HepG2 (cell line): ENCODE results near the gene RNF150. TPM values are rescaled to one million over a fixed set of nuclear protein-coding genes. Genes with fewer than 3 reads are reported as not detected.

Experiments
- ATAC-seq: fragments of 200-7000 bp; cut with Tn5 transposase; 3 replicates; pipeline ENCODE4 v1.9.1; 2020; ENCODE audit warnings: mild to moderate bottlenecking, moderate library complexity
- BruUV-seq: library from RNA; stranded (reverse); fragments of 400-500 nt; replicated peaks from 2 replicates; lab custom pipeline; 2021; lab: Mats Ljungman, UMichigan
- CTCF ChIA-PET: fragments of 300-600 bp; formaldehyde crosslinking; extraction: SDS; loops from one replicate; lab custom pipeline; 2021; ENCODE audit warnings: low total read pairs, inconsistent platforms, low intra/inter-chr PET ratio; lab: Yijun Ruan, JAX
- POLR2A ChIA-PET: fragments of 350-600 bp; sonication (Branson Sonifier 250); formaldehyde crosslinking; loops from one replicate; lab custom pipeline; 2020; ENCODE audit warnings: antibody characterized with exemption, inconsistent platforms; lab: Yijun Ruan, JAX
- DNase-seq: peaks from one replicate; pipeline ENCODE4 v3.0.0-alpha.2; 2015; ENCODE audit warnings: low spot score
- FAIRE-seq: peaks from 3 replicates; lab custom pipeline; 2011; peaks lifted over from hg19 to GRCh38; lab: Jason Lieb, UNC
- H2AFZ ChIP-seq: one replicate; pipeline ENCODE4 v1.6.1; 2011; ENCODE audit warnings: low read length, inconsistent platforms
- H3K27ac ChIP-seq: fragments of 300-600 bp; 3 replicates; pipeline ENCODE4 v1.8.0; 2011; ENCODE audit warnings: mixed run types, mild to moderate bottlenecking, mixed read lengths, low read length, inconsistent platforms; ENCODE audit not compliant: insufficient read depth; ENCODE audit errors: extremely low read length
- H3K27me3 ChIP-seq, 2 experiments: fragments of 200-600 bp in 1 of 2; 2 replicates in 1 of 2; 3 replicates in 1 of 2; pipeline versions ENCODE4 v1.6.0 to v1.8.0; 2011; ENCODE audit warnings: low read length in 2 of 2, mild to moderate bottlenecking in 2 of 2, moderate library complexity in 2 of 2, inconsistent platforms in 1 of 2; ENCODE audit not compliant: insufficient read depth in 2 of 2, control insufficient read depth in 1 of 2
- H3K36me3 ChIP-seq, 2 experiments: fragments of 200-600 bp in 1 of 2; replicated peaks in 1 of 2; 2 replicates in 1 of 2; 3 replicates in 1 of 2; pipeline versions ENCODE4 v1.5.1 to v1.8.0; 2011; ENCODE audit warnings: low read length in 2 of 2, inconsistent platforms in 1 of 2; ENCODE audit not compliant: insufficient read depth in 2 of 2, control insufficient read depth in 1 of 2
- H3K4me1 ChIP-seq: 2 replicates; pipeline ENCODE4 v1.5.1; 2012; ENCODE audit warnings: low read length, inconsistent platforms; ENCODE audit not compliant: insufficient read depth
- H3K4me2 ChIP-seq: 2 replicates; pipeline ENCODE4 v1.6.0; 2011; ENCODE audit warnings: low read depth, low read length, inconsistent platforms
- H3K4me3 ChIP-seq, 3 experiments: fragments of 200-600 bp in 1 of 3; sonication (generic), shearing (Covaris generic) in 1 of 3; replicated peaks in 1 of 3; 2 replicates each; pipeline ENCODE4 v1.5.1; 2011 to 2016; ENCODE audit warnings: low read length in 3 of 3, inconsistent platforms in 2 of 3, low read depth in 2 of 3, mild to moderate bottlenecking in 2 of 3, control low read depth in 1 of 3, mixed read lengths in 1 of 3; ENCODE audit not compliant: insufficient read depth in 1 of 3
- H3K79me2 ChIP-seq: one replicate; pipeline ENCODE4 v1.6.1; 2011; ENCODE audit warnings: low read length, inconsistent platforms; ENCODE audit not compliant: insufficient read depth
- H3K9ac ChIP-seq: 2 replicates; pipeline ENCODE4 v1.6.0; 2011; ENCODE audit warnings: mild to moderate bottlenecking, low read depth, low read length, inconsistent platforms; ENCODE audit not compliant: insufficient read depth
- H3K9me3 ChIP-seq: 2 replicates; pipeline ENCODE4 v1.5.1; 2012; ENCODE audit warnings: mild to moderate bottlenecking, low read length
- H4K20me1 ChIP-seq: 2 replicates; pipeline ENCODE4 v1.6.0; 2011; ENCODE audit warnings: inconsistent platforms, mild to moderate bottlenecking, low read length, moderate library complexity; ENCODE audit not compliant: insufficient read depth
- KLF15 ChIP-seq: sonication (generic); formaldehyde crosslinking; IDR thresholded peaks from 2 replicates; pipeline ENCODE4 v1.8.1; 2023; ENCODE audit warnings: borderline replicate concordance, mild to moderate bottlenecking, inconsistent platforms, missing genetic modification reagents, mixed read lengths
- MAFF ChIP-seq: IDR thresholded peaks from 2 replicates; pipeline ENCODE4 v1.6.1; 2011; ENCODE audit warnings: low read depth, low read length, improper control_type of control experiment
- MAFK ChIP-seq, 2 experiments: IDR thresholded peaks in 1 of 2; conservative IDR thresholded peaks in 1 of 2; 2 replicates each; pipeline ENCODE4 v1.6.1; 2011; ENCODE audit warnings: improper control_type of control experiment in 2 of 2, low read length in 2 of 2
- PRMT3 ChIP-seq: sonication (generic); formaldehyde crosslinking; IDR thresholded peaks from 2 replicates; pipeline ENCODE4 v1.8.1; 2022; ENCODE audit warnings: low read depth, mild to moderate bottlenecking, moderate library complexity, missing genetic modification reagents, borderline replicate concordance
- RBFOX2 ChIP-seq: fragments of 200-400 bp; formaldehyde crosslinking; IDR thresholded peaks from 2 replicates; pipeline ENCODE4 v1.6.1; 2017; ENCODE audit warnings: low read depth, mild to moderate bottlenecking, low read length
- SMARCE1 ChIP-seq: fragments of 450-650 bp; IDR thresholded peaks from 2 replicates; pipeline ENCODE4 v1.6.1; 2017; ENCODE audit warnings: borderline replicate concordance
- ZNF12 ChIP-seq: sonication (generic); formaldehyde crosslinking; IDR thresholded peaks from 2 replicates; pipeline ENCODE4 v1.5.0; 2020; ENCODE audit warnings: missing genetic modification reagents
- ZNF282 ChIP-seq: fragments of 450-650 bp; IDR thresholded peaks from 2 replicates; pipeline ENCODE4 v1.6.1; 2018; ENCODE audit not compliant: partially characterized antibody
- ZNF383 ChIP-seq: sonication (generic); formaldehyde crosslinking; IDR thresholded peaks from 2 replicates; pipeline ENCODE4 v1.4.0; 2020; ENCODE audit warnings: missing genetic modification reagents, mild to moderate bottlenecking, borderline replicate concordance
- ZNF431 ChIP-seq: sonication (generic); formaldehyde crosslinking; IDR thresholded peaks from 2 replicates; pipeline ENCODE4 v1.9.0; 2022; ENCODE audit warnings: missing genetic modification reagents, low read depth, mild to moderate bottlenecking, borderline replicate concordance
- ZNF549 ChIP-seq: sonication (generic); formaldehyde crosslinking; IDR thresholded peaks from 2 replicates; pipeline ENCODE4 v1.5.0; 2020; ENCODE audit warnings: missing genetic modification reagents
- ZNF614 ChIP-seq: IDR thresholded peaks from 2 replicates; pipeline ENCODE4 v1.6.1; 2018; ENCODE audit warnings: missing biosample characterization, missing genetic modification reagents, inconsistent platforms, borderline replicate concordance
- WGBS: methylation state at CpG from one replicate; pipeline ENCODE4 v1.1.6; 2017; ENCODE audit warnings: low lambda C conversion rate; 5-methylcytosine and 5-hydroxymethylcytosine counted together
- in situ Hi-C: cut with HindIII; loops from 2 replicates; pipeline ENCODE4 v1.10.0; 2017; ENCODE audit warnings: low pct_unique_long_range_greater_than_20kb; ENCODE audit not compliant: extremely low pct_ligation_motif_present
- intact Hi-C: fragments of 100-400 bp; cut with micrococcal nuclease; formaldehyde crosslinking; loops from one replicate; pipeline ENCODE4 v1.10.0; 2022; ENCODE audit not compliant: unreplicated experiment
- polyA plus RNA-seq, 8 experiments: library from polyadenylated mRNA; depleted of rRNA in 3 of 8; stranded (reverse) in 7 of 8; unstranded in 1 of 8; fragments of >200 nt; fragmentation: Illumina TruSeq in 4 of 8; extraction: Trizol in 4 of 8; gene quantifications; 2 replicates each; pipeline versions ENCODE4 v1.2.1 to v1.2.3, GENCODE V29; 2011 to 2016; ENCODE audit warnings: low read depth in 4 of 8, missing spikeins in 1 of 8, mixed read lengths in 1 of 8; ENCODE audit not compliant: insufficient read depth in 1 of 8
- total RNA-seq, 5 experiments: library from RNA; depleted of rRNA; stranded (reverse); fragments of >200 nt; fragmentation: Illumina TruSeq; extraction: Trizol; gene quantifications; 2 replicates each; pipeline ENCODE4 v1.2.3, GENCODE V29; 2016; ENCODE audit warnings: low read depth in 1 of 5

Gene RNF150
- total and polyA plus RNA-seq, 2 of the 13 experiments (the other 11 are each of a cell fraction or from before 2014, with no cell fraction given): 0.02 to 0.03 TPM

DNA sequence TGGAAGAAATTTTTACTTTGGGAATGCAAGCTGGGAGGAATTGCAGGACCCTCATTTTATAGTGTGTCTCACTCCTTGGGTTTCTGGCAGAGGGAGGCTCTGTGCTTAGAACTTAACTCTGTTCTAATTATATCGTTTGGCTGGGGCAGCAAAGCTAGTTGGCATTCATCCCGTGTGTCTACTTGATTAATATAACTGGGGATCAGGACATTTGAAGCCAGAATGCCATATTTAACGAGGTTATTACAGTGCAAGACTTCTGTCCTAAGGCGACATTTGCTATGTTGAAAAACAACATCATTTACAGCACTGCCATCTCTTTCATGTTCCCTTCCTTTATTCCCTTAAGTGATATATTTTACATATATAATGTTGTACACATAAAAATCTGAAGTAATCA is 198.0 kb downstream of the RNF150 start (continued):
- TF ChIP-seq SMARCE1: no peak
- TF ChIP-seq ZNF383 (CRISPR knock-in tag): no peak
- TF ChIP-seq ZNF282: no peak
- no peak for TF ChIP-seq ZNF549 (CRISPR knock-in tag)

DNA sequence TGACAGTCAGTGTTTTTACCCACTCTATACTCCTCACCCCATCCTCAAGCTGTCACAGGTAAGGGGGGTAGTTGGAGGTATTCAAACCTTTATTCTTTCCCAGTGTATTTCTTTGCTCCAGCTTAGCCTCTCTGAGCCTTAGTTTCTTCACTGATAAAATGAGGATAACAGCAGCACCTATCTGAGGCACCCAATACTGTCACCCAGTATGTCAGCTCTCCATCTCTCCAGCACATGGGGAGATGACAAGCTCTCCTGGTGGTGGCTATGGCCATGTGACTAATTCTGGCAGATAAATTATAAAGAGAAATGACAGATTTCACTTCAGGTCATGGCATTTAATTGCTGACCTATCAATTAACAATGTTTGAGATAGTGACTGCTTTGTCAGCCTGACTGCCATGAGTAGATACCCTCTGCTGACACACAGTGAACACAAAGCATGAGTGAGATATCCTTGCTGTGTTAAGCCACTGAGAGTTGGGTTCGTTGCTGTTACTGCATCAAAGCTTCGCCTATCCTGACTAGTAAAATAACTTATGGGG is 200.7 kb downstream of the RNF150 start:
- WGBS: 3% methylated on average over 2 of the region's 2 CpGs
- FAIRE-seq: no peak
- TF ChIP-seq ZNF12 (CRISPR knock-in tag) (peak; percentile 73; the same call in 1 of the 2 replicates), MAFK (conservative IDR thresholded peaks at IDR 0.05 in 1 of 2, IDR thresholded peaks at IDR 0.05 in 1 of 2; ENCODE audit: low read length in 2 of 2) (peak; percentile 71 to 72), PRMT3 (no peak), MAFF (peak; percentile 73)
- in situ Hi-C loops: no loop called here
- DNase-seq: no peak
- Histone ChIP-seq H3K27me3 (no peaks in the 10 kb centered on the region), H3K79me2 (no peaks in the 10 kb centered on the region), H3K4me3 (no peak overlapping the region), H3K4me1 (peaks cover 14% of the 10 kb centered on the region), H3K9me3 (no peaks in the 10 kb centered on the region), H3K27ac (no peak overlapping the region), H2AFZ (no peak overlapping the region), H3K4me2 (no peak overlapping the region), H3K9ac (no peak overlapping the region), H4K20me1 (no peaks in the 10 kb centered on the region), H3K36me3 (no peaks in the 10 kb centered on the region)
- BruUV-seq: no TSS peak
- POLR2A ChIA-PET: no interaction called here
- no peak for ATAC-seq
- intact Hi-C loops: no loop called here
- CTCF ChIA-PET: no interaction called here

DNA sequence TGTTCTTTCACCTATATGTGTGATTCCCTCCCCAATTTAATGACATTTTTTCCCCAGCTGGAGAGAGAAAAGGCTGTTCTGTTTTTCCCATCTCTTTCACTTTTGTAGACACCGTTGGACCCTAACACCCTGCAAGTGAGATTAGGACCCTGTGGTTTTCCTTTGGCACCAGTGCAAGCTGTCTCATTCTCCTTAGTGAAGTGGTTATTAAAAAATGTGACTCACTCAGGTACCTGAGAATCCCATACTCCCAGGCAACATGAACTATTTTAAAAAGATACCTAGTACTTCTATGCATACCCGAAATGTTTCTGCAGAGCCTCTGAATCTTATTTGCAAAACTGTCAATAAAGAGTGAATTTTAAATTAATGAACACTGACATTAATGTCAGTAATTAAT is 201.4 kb downstream of the RNF150 start:
- H4K20me1 ChIP-seq: no peaks in the 10 kb centered on the region
- no peaks in the 10 kb centered on the region for H3K27me3 ChIP-seq
- WGBS: 9% methylated on average over 2 of the region's 2 CpGs
- no peaks in the 10 kb centered on the region for H3K79me2 ChIP-seq
- H3K27ac ChIP-seq: no peak overlapping the region
- in situ Hi-C loops: no loop called here
- H3K4me2 ChIP-seq: no peak overlapping the region
- no TSS peak for BruUV-seq
- no peak overlapping the region for H3K9ac ChIP-seq
- no peak overlapping the region for H3K4me3 ChIP-seq
- no peak overlapping the region for H2AFZ ChIP-seq
- TF ChIP-seq RBFOX2: no peak
- TF ChIP-seq ZNF614 (CRISPR knock-in tag): no peak
- no peak for TF ChIP-seq KLF15
- TF ChIP-seq ZNF431 (CRISPR knock-in tag): no peak
- FAIRE-seq: no peak
- intact Hi-C loops: no loop called here
- no peaks in the 10 kb centered on the region for H3K9me3 ChIP-seq
- ChIA-PET POLR2A (no interaction called here), CTCF (no interaction called here)
- no peak for DNase-seq
- no peak for ATAC-seq
- H3K36me3 ChIP-seq: no peaks in the 10 kb centered on the region
- H3K4me1 ChIP-seq: peaks cover 14% of the 10 kb centered on the region
